Prostate gland (tissue), 2 donors: ENCODE data around the gene PSMC2. TPM values are rescaled to one million over a fixed set of nuclear protein-coding genes. Genes with fewer than 3 reads are reported as not detected.

Experiments used
- DNase-seq: peaks from one replicate; pipeline ENCODE4 v3.0.0-alpha.2; 2019; ENCODE audit warnings: low spot score
- H3K27ac ChIP-seq, 2 donors: fragments of 200-600 bp; sonication (generic); 2 replicates each; pipeline ENCODE4 v1.5.1; 2017 to 2019
- H3K27me3 ChIP-seq: fragments of 200-600 bp; sonication (generic); replicated peaks from 2 replicates; pipeline ENCODE4 v1.5.1; 2019; ENCODE audit not compliant: insufficient read depth
- H3K36me3 ChIP-seq, 2 donors: fragments of 200-600 bp; sonication (generic); 1 replicate in 1 of 2; 2 replicates in 1 of 2; pipeline versions ENCODE4 v1.5.1 to v1.8.1; 2017 to 2019
- H3K4me1 ChIP-seq: fragments of 200-600 bp; sonication (generic); replicated peaks from 2 replicates; pipeline ENCODE4 v1.5.1; 2019
- H3K4me3 ChIP-seq, 2 donors: fragments of 200-600 bp; sonication (generic); 2 replicates each; pipeline ENCODE4 v1.5.1; 2017 to 2019
- H3K9me3 ChIP-seq: fragments of 200-600 bp; sonication (generic); 2 replicates; pipeline ENCODE4 v1.5.1; 2017
- CTCF ChIP-seq, 4 experiments: fragments of 200-600 bp in 2 of 4; fragments of 450-650 bp in 2 of 4; sonication (generic) in 2 of 4; IDR thresholded peaks; 1 replicate in 3 of 4; 2 replicates in 1 of 4; pipeline ENCODE4 v1.5.1; 2016 to 2019; ENCODE audit warnings: antibody characterized with exemption in 4 of 4, mild to moderate bottlenecking in 2 of 4, moderate library complexity in 2 of 4
- POLR2A ChIP-seq: fragments of 450-650 bp; IDR thresholded peaks from one replicate; pipeline ENCODE4 v1.6.1; 2016; ENCODE audit warnings: antibody characterized with exemption, mild to moderate bottlenecking
- POLR2AphosphoS5 ChIP-seq: sonication (generic); formaldehyde crosslinking; IDR thresholded peaks from one replicate; pipeline ENCODE4 v1.6.1; 2017; ENCODE audit warnings: antibody characterized with exemption
- WGBS: methylation state at CpG from one replicate; pipeline ENCODE4 v1.1.5; 2018; 5-methylcytosine and 5-hydroxymethylcytosine counted together
- intact Hi-C: fragments of 100-400 bp; cut with DNase I; formaldehyde crosslinking; loops from one replicate; pipeline ENCODE4 v1.14.2; 2022
- total RNA-seq, 2 donors: library from RNA; depleted of rRNA; stranded (reverse); fragments of >200 nt; gene quantifications; one replicate each; pipeline ENCODE4 v1.1.0, GENCODE V29; 2016

The PSMC2 gene
- total RNA-seq, 2 donors from 2014 or later, result 62.0 to 102 TPM

GRCh38 chr7:103381280-103382031 is 34.0 kb downstream of the PSMC2 start:
- DNase-seq, result no peak
- no peaks in the 10 kb centered on the region for H3K9me3 ChIP-seq
- H3K27me3 ChIP-seq, result no peaks in the 10 kb centered on the region
- TF ChIP-seq POLR2A (no peak), POLR2AphosphoS5 (no peak)
- intact Hi-C loops, result no loop called here
- no peak overlapping the region for H3K27ac ChIP-seq
- no peaks in the 10 kb centered on the region for H3K4me1 ChIP-seq
- H3K36me3 ChIP-seq, result no peaks in the 10 kb centered on the region
- H3K4me3 ChIP-seq, result no peak overlapping the region
- 94% methylated on average over 4 of the region's 4 CpGs for WGBS

DNA sequence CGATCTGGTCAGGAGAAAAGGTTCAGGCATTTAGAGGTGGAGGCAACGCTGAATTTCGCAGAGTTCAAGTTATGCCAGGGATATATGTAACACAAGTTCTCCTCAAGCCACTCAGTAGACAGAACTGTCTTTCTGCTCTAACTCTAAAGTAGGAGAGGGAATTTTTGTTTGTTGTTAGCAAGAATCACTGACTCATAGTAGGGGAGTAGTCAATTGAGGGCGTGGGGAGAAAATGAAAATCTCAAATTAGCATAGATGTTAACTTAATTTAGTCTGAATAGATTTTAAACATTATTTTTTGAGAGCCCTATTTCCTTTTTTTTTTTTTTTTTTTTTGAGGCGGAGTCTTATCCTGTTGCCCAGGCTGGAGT is 34.6 kb downstream of the PSMC2 start:
- Histone ChIP-seq H3K27me3 (no peaks in the 10 kb centered on the region), H3K4me1 (no peaks in the 10 kb centered on the region), H3K27ac (no peak overlapping the region), H3K36me3 (no peaks in the 10 kb centered on the region), H3K4me3 (no peak overlapping the region), H3K9me3 (no peaks in the 10 kb centered on the region)
- TF ChIP-seq POLR2AphosphoS5 (no peak), POLR2A (no peak), CTCF (IDR thresholded peaks at IDR 0.05) (no peak)
- intact Hi-C loops, result no loop called here
- WGBS, result 92% methylated on average over 5 of the region's 5 CpGs
- DNase-seq, result no peak

- no peaks in the 10 kb centered on the region for H3K9me3 ChIP-seq
- no peaks in the 10 kb centered on the region for H3K27me3 ChIP-seq
- H3K27ac ChIP-seq, result no peak overlapping the region
- H3K4me1 ChIP-seq, result no peaks in the 10 kb centered on the region
- H3K4me3 ChIP-seq, result no peak overlapping the region
- TF ChIP-seq POLR2AphosphoS5 (no peak), POLR2A (no peak), CTCF (IDR thresholded peaks at IDR 0.05) (no peak)
- 74% methylated on average over 1 of the region's 1 CpG for WGBS
- no peak for DNase-seq
- intact Hi-C loops, result no loop called here
- H3K36me3 ChIP-seq, result no peaks in the 10 kb centered on the region
These were observed 39.8 kb downstream of the PSMC2 start for GRCh38 chr7:103387242-103387641.

GRCh38 chr7:103388469-103389140 is 41.2 kb downstream of the PSMC2 start:
- H3K27ac ChIP-seq, result no peak overlapping the region
- no peak for TF ChIP-seq POLR2AphosphoS5
- H3K4me1 ChIP-seq, result no peaks in the 10 kb centered on the region
- H3K9me3 ChIP-seq, result no peaks in the 10 kb centered on the region
- no peaks in the 10 kb centered on the region for H3K27me3 ChIP-seq
- H3K4me3 ChIP-seq, result no peak overlapping the region
- WGBS, result 55% methylated on average over 4 of the region's 4 CpGs
- no peak for DNase-seq
- intact Hi-C loops, result no loop called here
- H3K36me3 ChIP-seq, result no peaks in the 10 kb centered on the region

DNA sequence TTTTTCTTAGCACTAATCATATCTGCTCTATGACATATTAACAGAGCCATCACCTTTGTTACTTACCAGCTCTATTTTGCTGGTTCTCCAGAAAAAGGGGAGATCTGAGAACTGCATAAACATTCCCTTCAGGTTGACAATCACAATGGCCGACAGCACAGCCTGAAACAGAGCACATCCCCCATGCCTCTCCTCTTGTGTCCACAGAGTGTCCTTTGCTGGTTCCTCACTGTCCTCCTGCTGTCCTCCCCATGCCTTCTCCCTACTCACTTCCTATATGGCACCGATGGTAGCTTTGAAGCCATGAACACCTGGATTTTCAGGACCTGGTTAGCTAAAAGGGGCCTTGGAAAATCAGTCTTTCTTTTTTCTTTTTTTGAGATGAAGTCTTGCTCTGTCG is 41.8 kb downstream of the PSMC2 start:
- intact Hi-C loops, result no loop called here
- H3K27me3 ChIP-seq, result no peaks in the 10 kb centered on the region
- WGBS, result 82% methylated on average over 3 of the region's 3 CpGs
- H3K4me3 ChIP-seq, result no peak overlapping the region
- H3K4me1 ChIP-seq, result no peaks in the 10 kb centered on the region
- H3K9me3 ChIP-seq, result no peaks in the 10 kb centered on the region
- H3K27ac ChIP-seq, result no peak overlapping the region
- no peaks in the 10 kb centered on the region for H3K36me3 ChIP-seq
- TF ChIP-seq POLR2AphosphoS5 (no peak), POLR2A (no peak), CTCF (IDR thresholded peaks at IDR 0.05) (no peak)
- no peak for DNase-seq

- intact Hi-C loops, result no loop called here
- Histone ChIP-seq H3K4me3 (no peak overlapping the region), H3K36me3 (no peaks in the 10 kb centered on the region), H3K27me3 (no peaks in the 10 kb centered on the region), H3K9me3 (no peaks in the 10 kb centered on the region), H3K4me1 (no peaks in the 10 kb centered on the region), H3K27ac (no peak overlapping the region)
- DNase-seq, result no peak
- WGBS, result 95% methylated on average over 5 of the region's 5 CpGs
- TF ChIP-seq POLR2AphosphoS5 (no peak), POLR2A (no peak), CTCF (IDR thresholded peaks at IDR 0.05) (no peak)
These were observed 43.7 kb downstream of the PSMC2 start for GRCh38 chr7:103391150-103391549.
